Transverse colon (tissue), 3 donors: ENCODE data around the gene UBE2O.

Source experiments
- CTCF ChIP-seq, 5 experiments: fragments of 200-600 bp in 3 of 5; fragments of 450-650 bp in 2 of 5; sonication (generic) in 3 of 5; IDR thresholded peaks; 1 replicate in 2 of 5; 2 replicates in 3 of 5; pipeline ENCODE4 v1.5.1; 2016 to 2017; ENCODE audit warnings: antibody characterized with exemption in 5 of 5, inconsistent platforms in 3 of 5, mild to moderate bottlenecking in 2 of 5, moderate library complexity in 1 of 5
- EP300 ChIP-seq: sonication (generic); formaldehyde crosslinking; IDR thresholded peaks from one replicate; pipeline ENCODE4 v1.6.1; 2017; ENCODE audit warnings: antibody characterized with exemption, low read depth
- POLR2A ChIP-seq: fragments of 450-650 bp; IDR thresholded peaks from one replicate; pipeline ENCODE4 v1.6.1; 2016; ENCODE audit warnings: antibody characterized with exemption, mild to moderate bottlenecking, moderate library complexity

- TF ChIP-seq CTCF (IDR thresholded peaks at IDR 0.05) (no peak), EP300 (no peak), POLR2A (no peak)
These were observed 25.3 kb downstream of the UBE2O start for GRCh38 chr17:76427501-76428231.
